Measurements from ENCODE around the gene GRM4. TPM values are rescaled to one million over a fixed set of nuclear protein-coding genes. Genes with fewer than 3 reads are reported as not detected.

GRM4 gene
- total RNA-seq, 1 experiment from 2014 or later = not detected

DNA sequence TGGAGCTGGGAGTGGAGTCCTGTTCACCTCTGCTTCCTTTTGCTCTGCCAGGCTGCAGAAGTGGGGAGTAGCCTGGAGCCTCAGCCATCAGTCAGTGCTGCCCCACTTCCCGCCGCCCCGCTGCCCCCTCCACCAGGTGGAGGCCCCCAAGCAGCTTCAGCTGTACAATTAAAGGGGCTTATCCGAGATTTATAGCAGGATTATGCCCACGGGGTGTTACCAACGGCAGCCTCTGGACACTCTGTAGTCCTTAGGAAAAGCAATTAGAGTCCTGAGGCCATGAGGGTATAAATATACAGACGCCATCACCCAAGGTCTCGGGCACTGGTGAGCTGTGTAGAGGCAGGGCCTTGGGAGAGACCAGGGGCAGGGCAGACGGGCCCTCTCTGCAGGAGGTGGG lies 55.4 kb downstream of the GRM4 start:
- H3K9me3 ChIP-seq (replicated peaks) = 0 out of 2 replicates have a peak, but pooled peaks cover 2% of the 10 kb centered on the region
- H3K36me3 ChIP-seq = no peaks in the 10 kb centered on the region
- H3K27ac ChIP-seq = no peak overlapping the region
- H3K27me3 ChIP-seq (replicated peaks) = peaks cover 30% of the 10 kb centered on the region
- DNase-seq (ENCODE audit: low read depth in 1 of 2, low spot score in 2 of 2) = no peak
- H3K4me3 ChIP-seq = no peak overlapping the region
- no peaks in the 10 kb centered on the region for H3K4me1 ChIP-seq (replicated peaks)

DNA sequence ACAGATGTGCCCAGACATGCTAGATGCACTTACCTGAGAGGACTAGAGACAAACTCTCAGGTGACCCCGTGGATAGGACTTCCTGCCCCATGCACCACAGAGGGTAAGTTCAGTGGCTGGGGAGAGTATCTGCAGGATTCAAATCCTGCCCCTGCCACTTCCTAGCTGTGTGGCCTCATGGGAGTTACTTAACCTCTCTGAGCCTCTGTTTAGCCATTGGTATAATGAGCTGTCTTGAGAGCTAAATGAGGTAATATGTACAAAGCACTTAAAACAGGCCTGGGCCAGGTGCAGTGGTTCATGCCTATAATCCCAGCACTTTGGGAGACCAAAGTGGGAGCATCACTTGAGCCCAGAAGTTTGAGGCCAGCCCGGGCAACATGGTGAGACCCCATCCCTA lies 59.3 kb downstream of the GRM4 start:
- no peaks in the 10 kb centered on the region for H3K27me3 ChIP-seq (replicated peaks)
- H3K4me3 ChIP-seq = no peak overlapping the region
- H3K9me3 ChIP-seq (replicated peaks) = no peaks in the 10 kb centered on the region
- DNase-seq (ENCODE audit: low read depth in 1 of 2, low spot score in 2 of 2) = no peak
- no peaks in the 10 kb centered on the region for H3K36me3 ChIP-seq
- no peaks in the 10 kb centered on the region for H3K4me1 ChIP-seq (replicated peaks)
- no peak overlapping the region for H3K27ac ChIP-seq

DNA sequence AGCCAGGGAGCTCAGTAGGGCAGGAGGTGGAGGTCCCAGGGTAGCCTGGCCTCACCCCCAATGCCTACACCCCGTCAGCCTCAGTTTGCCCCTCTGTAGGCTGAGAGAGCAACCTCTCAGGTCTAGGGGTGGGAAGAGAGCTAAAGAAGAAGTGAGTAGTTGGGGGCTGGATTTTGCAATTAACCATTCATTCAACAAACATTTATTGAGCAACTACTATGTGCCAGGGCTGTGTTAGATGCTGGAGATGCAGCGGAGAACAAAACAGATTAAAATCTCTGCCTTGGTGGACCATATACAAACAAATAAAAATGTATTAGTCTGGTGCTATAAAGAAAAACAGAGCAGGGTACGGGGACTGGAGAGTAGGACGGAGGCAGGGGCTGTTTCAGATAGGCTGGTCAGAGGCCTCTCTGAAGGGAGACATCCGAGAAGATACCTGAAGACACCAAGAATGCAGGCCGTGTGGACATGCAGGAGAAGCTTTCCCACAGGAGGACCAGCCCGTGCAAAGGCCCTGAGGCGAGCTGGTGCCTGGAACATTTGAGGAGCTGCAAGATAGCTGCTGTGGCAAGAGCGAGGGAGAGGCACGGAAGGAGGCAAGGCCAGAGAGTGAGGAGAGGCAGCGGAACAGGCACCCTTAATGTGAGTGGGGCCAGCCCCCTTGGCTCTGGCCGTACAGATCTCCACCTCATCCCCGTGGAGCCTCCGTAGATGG lies 60.3 kb downstream of the GRM4 start:
- H3K4me3 ChIP-seq = no peak overlapping the region
- no peaks in the 10 kb centered on the region for H3K9me3 ChIP-seq (replicated peaks)
- no peak overlapping the region for H3K27ac ChIP-seq
- DNase-seq (ENCODE audit: low read depth in 1 of 2, low spot score in 2 of 2) = no peak
- no peaks in the 10 kb centered on the region for H3K4me1 ChIP-seq (replicated peaks)
- H3K36me3 ChIP-seq = no peaks in the 10 kb centered on the region
- no peaks in the 10 kb centered on the region for H3K27me3 ChIP-seq (replicated peaks)

DNA sequence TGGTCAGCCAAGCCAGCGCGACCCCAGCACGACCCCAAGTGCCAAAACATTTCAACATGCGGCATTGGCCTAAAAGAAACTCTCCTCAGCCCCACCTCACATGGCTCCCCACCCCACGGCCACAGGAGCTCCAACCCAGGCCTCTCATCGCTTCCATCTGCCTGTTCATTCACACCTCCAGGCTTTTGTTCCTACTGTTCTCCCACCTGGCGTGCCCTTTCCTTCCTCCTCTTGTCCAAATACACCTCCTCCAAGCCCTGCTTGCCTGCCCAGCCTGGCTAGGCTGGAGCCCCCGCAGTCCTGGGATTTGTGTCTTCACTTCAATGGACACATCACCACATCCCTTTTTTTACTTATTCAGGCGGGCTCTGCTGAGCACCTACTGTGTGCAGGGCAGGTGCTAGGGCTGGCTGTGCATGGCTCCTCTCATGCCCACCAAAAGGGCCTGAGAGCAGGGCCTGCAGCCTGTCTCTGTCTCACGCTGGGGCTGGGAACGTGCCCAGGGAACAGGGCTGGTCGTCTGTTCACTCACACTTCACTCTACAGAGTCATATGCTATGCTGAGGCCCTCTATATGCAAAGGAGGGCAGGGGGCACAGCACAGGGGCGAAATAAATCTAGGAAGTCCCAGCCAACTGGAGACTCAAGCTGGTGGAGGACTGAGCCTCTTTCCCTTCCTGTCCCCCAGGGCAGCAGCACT lies 61.1 kb downstream of the GRM4 start:
- Histone ChIP-seq H3K4me3 (no peak overlapping the region), H3K36me3 (no peaks in the 10 kb centered on the region), H3K27me3 (replicated peaks) (no peaks in the 10 kb centered on the region), H3K9me3 (replicated peaks) (no peaks in the 10 kb centered on the region), H3K27ac (no peak overlapping the region), H3K4me1 (replicated peaks) (no peaks in the 10 kb centered on the region)
- DNase-seq (ENCODE audit: low read depth in 1 of 2, low spot score in 2 of 2) = no peak

DNA sequence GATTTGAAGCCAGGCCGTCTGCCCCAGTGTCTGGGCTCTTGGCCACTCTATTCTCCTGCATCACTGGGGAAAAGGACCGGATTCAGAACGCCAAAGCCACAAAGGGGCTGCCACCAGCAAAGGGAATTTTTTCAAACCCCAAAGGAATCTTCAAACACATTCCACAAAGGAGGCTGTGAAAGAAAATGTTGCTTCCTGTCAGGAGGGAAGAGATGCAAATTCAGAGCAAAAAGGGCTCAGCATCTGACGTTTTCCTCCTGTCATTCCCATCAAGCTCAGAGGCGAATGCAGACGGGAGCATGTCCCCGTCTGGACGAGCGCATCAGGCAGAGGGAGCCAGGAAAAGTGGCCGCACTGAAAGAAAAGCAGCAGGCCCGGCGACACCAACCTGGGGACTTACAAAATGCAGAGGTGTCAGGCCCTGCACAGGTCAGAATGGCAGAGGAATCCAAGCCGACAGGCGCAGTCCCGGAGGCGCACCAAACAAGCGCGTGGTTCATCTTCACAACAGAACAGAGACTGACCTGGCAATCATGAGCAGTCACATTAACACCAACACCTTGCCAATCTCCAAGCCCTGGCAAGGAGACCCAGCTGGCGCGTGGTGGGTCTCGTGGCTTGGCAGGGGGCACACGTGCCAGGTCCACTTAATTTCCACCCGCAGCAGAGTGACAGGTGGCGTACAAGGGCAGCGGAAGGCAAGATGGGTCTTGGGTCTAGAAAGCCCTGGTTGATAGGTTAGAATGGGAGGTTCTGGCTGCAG lies 62.8 kb downstream of the GRM4 start:
- no peak for DNase-seq (ENCODE audit: low read depth in 1 of 2, low spot score in 2 of 2)
- Histone ChIP-seq H3K4me1 (replicated peaks) (no peaks in the 10 kb centered on the region), H3K36me3 (no peaks in the 10 kb centered on the region), H3K9me3 (replicated peaks) (no peaks in the 10 kb centered on the region), H3K27me3 (replicated peaks) (no peaks in the 10 kb centered on the region), H3K4me3 (no peak overlapping the region), H3K27ac (no peak overlapping the region)

DNA sequence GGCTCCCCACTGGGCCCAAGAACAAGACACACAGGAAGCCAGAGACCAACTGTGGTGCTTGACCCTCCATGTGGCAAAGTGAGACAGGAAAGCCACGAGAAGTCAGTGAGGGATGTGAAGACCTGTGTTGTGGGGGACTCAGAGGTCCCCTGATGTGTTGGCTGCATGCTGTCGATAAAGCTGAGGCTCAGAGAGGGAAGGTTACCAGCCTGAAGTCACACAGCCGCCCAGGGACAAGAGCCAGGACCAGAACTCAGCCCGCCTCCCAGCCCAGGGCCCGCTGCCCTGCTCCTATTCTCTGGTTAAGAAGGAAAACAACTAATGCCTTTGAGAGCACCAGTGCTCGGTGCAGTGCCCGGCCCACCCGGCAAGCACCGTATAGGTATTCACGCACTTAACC lies 63.5 kb downstream of the GRM4 start:
- Histone ChIP-seq H3K9me3 (replicated peaks) (no peaks in the 10 kb centered on the region), H3K4me3 (no peak overlapping the region), H3K27me3 (replicated peaks) (0 out of 2 replicates have a peak, but pooled peaks cover 5% of the 10 kb centered on the region), H3K27ac (no peak overlapping the region), H3K36me3 (no peaks in the 10 kb centered on the region), H3K4me1 (replicated peaks) (no peaks in the 10 kb centered on the region)
- DNase-seq (ENCODE audit: low read depth in 1 of 2, low spot score in 2 of 2) = no peak

DNA sequence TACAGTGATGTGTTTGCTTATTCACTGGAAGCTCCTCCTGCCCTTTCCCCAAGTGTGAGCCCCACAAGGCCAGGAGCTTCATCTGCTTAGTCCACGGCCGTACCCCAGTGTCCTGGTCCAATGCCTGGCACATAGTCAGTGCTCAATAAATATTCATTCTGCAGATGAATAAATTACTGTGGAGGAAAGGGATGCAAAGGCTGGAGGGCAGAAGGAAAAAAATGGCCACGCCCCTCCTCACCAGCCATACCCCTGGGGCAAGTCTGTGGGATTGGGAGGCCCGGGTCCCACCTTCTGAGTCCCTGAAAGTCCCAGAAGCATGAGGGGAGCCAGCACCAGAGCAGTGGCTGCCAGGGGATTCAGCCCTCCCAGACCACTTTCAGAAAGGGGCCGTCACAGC lies 65.5 kb downstream of the GRM4 start:
- Histone ChIP-seq H3K27ac (no peak overlapping the region), H3K27me3 (replicated peaks) (0 out of 2 replicates have a peak, but pooled peaks cover 5% of the 10 kb centered on the region), H3K9me3 (replicated peaks) (no peaks in the 10 kb centered on the region), H3K4me1 (replicated peaks) (no peaks in the 10 kb centered on the region), H3K36me3 (no peaks in the 10 kb centered on the region), H3K4me3 (no peak overlapping the region)
- no peak for DNase-seq (ENCODE audit: low read depth in 1 of 2, low spot score in 2 of 2)

DNA sequence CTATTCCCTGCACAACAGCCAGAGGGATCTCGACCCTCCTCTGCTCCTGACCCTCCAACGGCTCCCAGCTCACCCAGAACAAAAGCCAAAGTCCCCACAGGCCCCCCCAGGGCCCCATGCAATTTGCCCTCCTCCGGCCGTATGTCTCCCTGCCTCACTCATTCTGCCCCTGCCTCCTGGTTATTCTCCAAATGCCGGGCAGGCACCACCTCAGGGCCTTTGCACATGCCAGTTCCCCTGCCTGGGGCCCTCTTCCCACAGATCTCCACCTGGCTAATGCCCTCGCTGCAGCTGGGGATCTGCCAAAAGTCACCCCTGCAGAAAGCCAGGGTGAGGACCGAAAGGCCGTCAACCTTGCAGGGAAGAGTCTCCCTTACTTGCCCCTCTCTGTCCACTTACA lies 66.0 kb downstream of the GRM4 start:
- H3K27ac ChIP-seq = no peak overlapping the region
- H3K36me3 ChIP-seq = no peaks in the 10 kb centered on the region
- H3K27me3 ChIP-seq (replicated peaks) = 0 out of 2 replicates have a peak, but pooled peaks cover 5% of the 10 kb centered on the region
- no peaks in the 10 kb centered on the region for H3K9me3 ChIP-seq (replicated peaks)
- no peak overlapping the region for H3K4me3 ChIP-seq
- H3K4me1 ChIP-seq (replicated peaks) = no peaks in the 10 kb centered on the region
- DNase-seq (ENCODE audit: low read depth in 1 of 2, low spot score in 2 of 2) = no peak

DNA sequence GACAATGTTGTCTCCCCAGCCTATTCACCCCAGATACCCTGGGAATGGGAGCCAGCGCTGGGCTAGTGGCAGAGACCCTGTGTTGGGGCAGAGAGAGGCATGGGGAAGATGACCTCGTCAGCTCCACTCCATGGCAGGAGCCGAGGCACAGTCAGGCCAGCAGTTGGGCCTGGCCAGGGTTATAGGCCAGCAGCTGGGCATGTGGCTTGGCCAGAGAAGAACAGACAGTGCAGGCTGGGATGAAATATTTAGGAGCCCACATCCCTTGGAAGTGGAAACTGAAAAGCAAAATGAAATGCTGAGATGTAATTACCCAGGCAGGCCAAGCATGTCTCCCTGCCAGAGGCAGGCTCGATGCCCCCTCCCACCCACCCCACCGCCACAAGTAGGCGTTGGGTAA lies 70.0 kb downstream of the GRM4 start:
- no peaks in the 10 kb centered on the region for H3K9me3 ChIP-seq (replicated peaks)
- H3K36me3 ChIP-seq = no peaks in the 10 kb centered on the region
- no peaks in the 10 kb centered on the region for H3K4me1 ChIP-seq (replicated peaks)
- 0 out of 2 replicates have a peak, but pooled peaks cover 5% of the 10 kb centered on the region for H3K27me3 ChIP-seq (replicated peaks)
- DNase-seq (ENCODE audit: low read depth in 1 of 2, low spot score in 2 of 2) = no peak
- H3K4me3 ChIP-seq = no peak overlapping the region
- H3K27ac ChIP-seq = no peak overlapping the region

DNA sequence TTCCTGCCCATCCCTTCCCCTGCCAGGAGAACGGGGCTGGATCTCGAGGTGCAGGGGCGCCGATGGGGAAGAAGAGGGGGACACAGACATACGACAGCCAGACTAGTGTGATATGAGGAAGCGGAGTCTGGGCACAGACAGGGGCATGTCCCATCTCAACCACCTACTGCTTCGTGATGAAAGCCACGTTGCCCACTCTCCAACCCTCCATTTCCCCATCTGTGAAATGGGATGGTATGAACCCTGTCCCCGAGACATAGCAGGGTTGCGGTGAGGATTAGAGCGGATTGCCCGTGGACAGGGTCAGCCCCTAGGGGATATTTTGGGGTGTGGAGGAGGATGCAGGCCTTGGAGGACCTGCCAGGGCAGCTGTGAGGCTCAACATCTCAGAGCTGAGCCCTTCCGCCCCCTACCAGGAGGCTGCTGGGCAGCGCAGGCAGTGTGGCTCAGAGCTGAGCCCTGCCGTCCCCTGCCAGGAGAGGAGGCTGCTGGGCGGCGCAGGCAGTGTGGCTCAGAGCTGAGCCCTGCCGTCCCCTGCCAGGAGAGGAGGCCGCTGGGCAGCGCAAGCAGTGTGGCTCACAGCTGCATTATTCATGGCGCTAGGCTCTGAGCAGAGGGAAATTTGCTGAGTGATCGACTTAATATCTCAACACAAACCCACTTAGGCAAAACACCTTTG lies 71.7 kb downstream of the GRM4 start:
- H3K4me1 ChIP-seq (replicated peaks) = no peaks in the 10 kb centered on the region

DNA sequence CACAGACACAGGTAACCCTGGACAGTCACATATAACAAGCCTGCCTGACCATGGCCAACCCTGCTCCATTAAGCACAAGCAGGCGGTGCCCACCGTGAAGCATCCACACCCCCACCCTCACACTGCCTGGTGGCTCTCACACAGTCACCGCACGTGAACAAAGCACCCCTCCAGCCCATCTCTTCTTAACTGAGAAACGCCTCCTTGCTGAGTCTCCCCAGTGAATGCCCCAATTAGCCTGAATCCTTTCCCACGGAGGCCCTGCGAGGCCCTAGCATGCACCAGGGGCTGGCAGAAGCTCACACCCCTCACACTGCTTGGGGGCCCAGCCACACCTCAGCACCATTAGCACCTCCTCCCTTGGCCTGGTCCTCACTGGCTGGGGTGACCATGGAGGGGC lies 72.3 kb downstream of the GRM4 start:
- Histone ChIP-seq H3K9me3 (replicated peaks) (no peaks in the 10 kb centered on the region), H3K4me1 (replicated peaks) (no peaks in the 10 kb centered on the region), H3K36me3 (no peaks in the 10 kb centered on the region), H3K4me3 (no peak overlapping the region), H3K27ac (no peak overlapping the region), H3K27me3 (replicated peaks) (0 out of 2 replicates have a peak, but pooled peaks cover 5% of the 10 kb centered on the region)
- no peak for DNase-seq (ENCODE audit: low read depth in 1 of 2, low spot score in 2 of 2)

More for the DNA sequence above, 71.7 kb downstream of the GRM4 start:
- no peaks in the 10 kb centered on the region for H3K9me3 ChIP-seq (replicated peaks)
- no peak overlapping the region for H3K4me3 ChIP-seq
- 0 out of 2 replicates have a peak, but pooled peaks cover 5% of the 10 kb centered on the region for H3K27me3 ChIP-seq (replicated peaks)
- no peak for DNase-seq (ENCODE audit: low read depth in 1 of 2, low spot score in 2 of 2)
- H3K36me3 ChIP-seq = no peaks in the 10 kb centered on the region
- no peak overlapping the region for H3K27ac ChIP-seq

DNA sequence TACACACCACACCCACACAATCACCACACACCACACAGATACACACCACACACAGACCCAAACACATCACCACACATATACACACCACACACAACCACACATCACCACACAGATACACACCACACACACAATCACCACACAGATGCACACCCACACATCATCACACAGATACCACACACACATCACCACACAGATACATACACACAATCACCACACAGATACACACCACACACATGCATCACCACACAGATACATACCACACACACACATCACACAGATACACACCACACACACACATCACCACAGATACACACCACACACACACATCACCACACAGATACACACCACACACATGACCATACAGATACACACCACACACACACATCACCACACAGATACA lies 73.2 kb downstream of the GRM4 start:
- Histone ChIP-seq H3K4me1 (replicated peaks) (no peaks in the 10 kb centered on the region), H3K36me3 (no peaks in the 10 kb centered on the region), H3K27ac (no peak overlapping the region), H3K27me3 (replicated peaks) (0 out of 2 replicates have a peak, but pooled peaks cover 2% of the 10 kb centered on the region), H3K9me3 (replicated peaks) (no peaks in the 10 kb centered on the region), H3K4me3 (no peak overlapping the region)
- no peak for DNase-seq (ENCODE audit: low read depth in 1 of 2, low spot score in 2 of 2)

DNA sequence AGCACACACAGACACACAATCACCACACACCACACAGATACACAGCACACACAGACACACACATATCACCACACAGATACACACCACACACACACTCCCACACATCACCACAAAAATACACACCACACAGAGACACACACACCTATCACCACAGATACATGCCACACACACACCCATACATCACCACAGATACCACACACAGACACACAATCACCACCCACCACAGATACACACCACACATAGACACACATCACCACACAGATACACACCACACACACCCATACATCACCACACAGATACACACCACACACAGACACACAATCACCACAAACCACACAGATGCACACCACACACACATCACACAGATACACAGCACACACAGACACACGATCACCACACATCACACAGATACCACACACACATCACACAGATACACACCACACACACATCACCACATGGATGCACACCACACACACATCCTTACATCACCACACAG lies 74.0 kb downstream of the GRM4 start:
- no peak overlapping the region for H3K27ac ChIP-seq
- H3K4me1 ChIP-seq (replicated peaks) = no peaks in the 10 kb centered on the region
- H3K4me3 ChIP-seq = no peak overlapping the region
- no peak for DNase-seq (ENCODE audit: low read depth in 1 of 2, low spot score in 2 of 2)
- H3K9me3 ChIP-seq (replicated peaks) = no peaks in the 10 kb centered on the region
- H3K27me3 ChIP-seq (replicated peaks) = peaks cover under 1% of the 10 kb centered on the region
- no peaks in the 10 kb centered on the region for H3K36me3 ChIP-seq

Data from SJSA1 (cell line).